GM18873 (cell line): ENCODE measurements around the gene DYNLT2.
"Not testable (repeated sequence)": the region's sequence is repeated elsewhere in the genome, so short reads cannot be mapped to it uniquely, and the experiment has no call there.

Experiments used
- ATAC-seq: cut with Tn5 transposase; IDR thresholded peaks from one replicate; pipeline ENCODE4 v1.9.1; 2021; ENCODE audit warnings: mild to moderate bottlenecking, moderate library complexity, moderate number of reproducible peaks; ENCODE audit not compliant: unreplicated experiment, low FRiP score

The DYNLT2 gene

DNA sequence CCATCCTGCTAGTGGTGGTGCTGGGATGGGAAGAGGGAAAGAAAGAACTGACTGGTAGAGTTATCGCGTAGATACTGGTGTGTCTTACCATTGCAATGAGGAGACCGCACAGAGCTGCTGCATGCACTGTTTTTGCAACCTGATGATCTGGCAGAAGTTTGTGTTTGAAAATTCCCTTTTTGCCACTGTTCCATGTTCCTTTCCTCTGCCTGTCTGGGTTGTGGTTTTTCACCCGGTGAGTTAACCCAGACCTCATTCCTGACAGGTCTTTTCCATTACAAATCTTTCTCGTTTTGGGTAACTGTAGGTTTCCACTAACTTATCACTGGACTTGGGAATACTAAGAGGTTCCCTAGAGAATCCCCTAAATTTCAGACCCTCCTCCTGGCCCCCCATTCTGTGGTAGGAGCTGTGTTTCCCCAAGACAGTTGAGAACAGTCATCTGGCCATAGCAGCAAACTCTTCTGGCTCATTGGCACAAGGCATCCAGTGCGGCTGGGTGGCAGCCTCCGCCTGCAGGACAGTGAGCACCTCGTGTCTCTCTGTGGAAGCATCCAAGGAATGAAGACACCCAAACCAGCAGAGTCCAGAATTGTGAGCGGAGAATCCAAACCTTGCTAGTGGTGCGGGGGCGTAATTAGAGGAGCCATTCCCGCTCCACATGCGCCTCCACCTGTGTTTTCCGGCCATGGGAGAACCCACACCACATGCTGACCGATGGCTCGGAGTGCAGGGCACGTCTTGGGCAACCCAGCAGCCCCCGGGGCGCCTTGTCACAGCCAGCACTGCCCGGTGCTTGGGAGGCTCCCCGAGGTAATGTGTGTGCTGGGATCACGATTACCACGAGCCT lies 32.8 kb upstream of the DYNLT2 start:
- no peak for ATAC-seq

DNA sequence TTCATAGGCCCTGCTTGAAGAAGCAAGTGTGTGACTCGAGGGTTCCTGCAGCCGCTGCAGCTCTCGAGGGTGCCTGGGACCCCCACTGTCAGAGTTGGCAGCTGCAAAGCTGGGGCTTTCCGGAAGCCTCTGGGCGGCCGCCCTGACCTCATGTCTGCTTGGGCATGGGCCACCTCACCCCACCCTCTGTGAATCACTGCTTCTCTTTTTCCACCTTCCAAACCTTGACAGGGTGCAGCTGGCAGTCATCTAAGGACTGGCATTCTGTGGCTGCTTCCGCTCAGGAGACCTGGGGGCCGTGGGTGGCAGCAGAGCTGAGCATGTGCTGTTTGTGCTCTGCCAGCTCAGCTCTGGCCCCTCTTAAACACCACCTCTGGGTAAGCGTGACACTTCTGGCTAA lies 32.0 kb upstream of the DYNLT2 start:
- ATAC-seq = no peak

DNA sequence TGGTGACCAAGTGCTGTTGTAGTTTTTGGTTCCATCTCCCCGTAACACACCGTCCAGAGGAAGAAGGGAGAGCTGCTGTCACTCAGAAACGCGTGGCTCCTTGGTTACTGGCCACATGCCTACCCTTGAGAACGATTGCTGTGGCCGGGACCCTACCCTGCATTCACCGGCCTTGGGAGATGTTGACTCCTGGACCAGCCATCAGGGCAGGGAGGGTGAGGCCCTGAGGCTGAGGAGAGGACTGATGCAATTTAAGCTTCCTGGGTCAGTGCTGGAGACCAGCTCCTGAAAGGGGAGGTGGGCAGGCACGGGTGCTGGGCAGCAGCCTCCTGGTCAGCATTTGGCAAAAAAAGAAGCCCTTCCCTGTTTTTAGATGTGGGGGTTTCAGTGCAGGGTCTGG lies 31.6 kb upstream of the DYNLT2 start:
- no peak for ATAC-seq

DNA sequence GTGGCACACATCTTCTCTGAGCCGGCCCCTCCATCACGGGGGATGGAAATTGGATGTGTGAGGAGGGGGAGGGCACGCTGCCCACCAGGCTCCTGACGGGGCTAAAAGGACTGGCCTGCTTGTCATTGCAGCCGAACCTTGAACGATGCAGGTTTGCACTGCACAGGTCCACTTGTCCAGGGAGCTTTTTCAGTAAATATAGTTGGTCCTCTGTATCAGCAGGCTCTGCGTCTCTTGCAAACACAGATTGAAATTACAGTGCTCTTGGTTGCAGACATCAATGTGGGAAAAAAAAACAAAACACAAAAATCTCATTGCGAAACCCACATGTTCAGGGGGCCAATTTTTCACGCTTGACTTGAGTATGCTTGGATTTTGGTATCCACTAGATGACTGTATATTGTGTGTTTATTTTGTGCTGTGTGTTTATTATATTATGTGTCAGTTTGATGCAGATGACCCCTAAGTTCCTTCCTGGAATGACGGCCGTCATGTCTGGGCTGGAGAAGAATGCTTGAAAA lies 29.3 kb upstream of the DYNLT2 start:
- no peak for ATAC-seq

DNA sequence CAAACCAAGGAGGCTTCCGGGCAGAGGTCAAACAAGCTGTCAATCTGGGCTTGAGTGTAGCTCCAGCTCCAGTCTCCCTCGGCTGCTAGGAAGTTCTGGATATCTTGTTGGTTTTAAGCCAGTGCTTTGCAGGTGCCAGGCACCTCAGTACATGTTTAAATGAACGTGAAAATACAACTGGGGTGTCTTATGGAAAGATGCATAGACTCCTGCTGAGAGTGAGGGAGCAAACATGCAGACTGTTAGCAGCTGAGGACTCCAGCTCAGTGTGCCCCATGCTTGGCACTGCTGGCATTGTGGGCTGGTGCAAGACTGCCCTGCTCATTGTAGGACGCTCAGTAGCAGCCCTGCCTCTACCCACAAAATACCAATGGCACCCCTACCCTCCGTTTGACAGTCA lies 28.5 kb upstream of the DYNLT2 start:
- ATAC-seq = no peak

DNA sequence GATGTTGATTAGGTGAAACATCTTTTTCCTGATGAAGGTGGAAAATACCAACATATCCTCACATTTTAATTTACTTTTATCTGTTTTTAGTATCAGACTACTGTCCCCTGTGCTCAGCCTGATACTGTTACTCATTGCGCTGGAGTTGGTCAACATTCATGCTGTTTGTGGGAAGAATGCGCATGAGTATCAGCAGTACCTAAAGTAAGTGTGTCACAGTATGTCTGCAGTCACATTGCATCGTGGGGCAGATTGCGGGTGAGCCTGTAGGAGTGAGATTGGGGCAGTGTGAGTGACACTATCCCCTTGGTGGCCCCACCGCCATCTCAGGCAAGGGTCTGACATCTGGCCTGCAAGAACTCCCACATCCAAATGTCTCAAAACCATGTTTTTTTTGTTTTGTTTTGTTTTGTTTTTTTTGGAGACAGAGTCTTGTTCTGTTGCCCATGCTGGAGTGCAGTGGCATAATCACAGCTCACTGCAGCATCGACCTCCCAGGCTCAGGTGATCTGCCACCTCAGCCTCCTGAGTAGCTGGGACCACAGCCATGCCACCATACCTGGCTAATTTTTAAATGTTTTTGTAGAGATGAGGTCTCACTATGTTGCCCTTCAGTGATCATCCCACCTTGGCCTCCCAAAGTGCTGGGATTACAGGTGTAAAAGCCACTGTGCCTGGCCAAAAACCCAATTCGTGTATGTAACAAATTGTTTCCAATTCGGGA lies 27.9 kb upstream of the DYNLT2 start:
- no peak for ATAC-seq

DNA sequence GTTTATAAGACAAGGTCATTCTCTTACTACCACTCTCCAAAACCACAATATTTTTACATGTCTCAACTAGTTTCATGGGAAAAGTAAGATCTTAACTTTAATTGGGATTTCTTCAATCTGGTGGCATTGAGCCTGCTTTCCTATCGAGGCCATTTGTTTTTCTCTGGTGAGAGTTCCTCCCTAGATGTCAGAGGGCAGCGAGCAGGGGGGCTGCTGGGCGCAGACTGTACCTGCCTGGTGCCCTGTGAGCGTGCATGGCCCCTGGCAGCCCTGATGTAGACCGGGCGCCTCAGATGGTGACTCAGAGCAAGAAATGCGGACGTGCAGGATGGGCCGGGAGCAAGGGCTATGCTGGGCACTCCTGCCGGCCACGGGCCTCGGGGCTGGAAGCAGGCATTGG lies 27.3 kb upstream of the DYNLT2 start:
- no peak for ATAC-seq

DNA sequence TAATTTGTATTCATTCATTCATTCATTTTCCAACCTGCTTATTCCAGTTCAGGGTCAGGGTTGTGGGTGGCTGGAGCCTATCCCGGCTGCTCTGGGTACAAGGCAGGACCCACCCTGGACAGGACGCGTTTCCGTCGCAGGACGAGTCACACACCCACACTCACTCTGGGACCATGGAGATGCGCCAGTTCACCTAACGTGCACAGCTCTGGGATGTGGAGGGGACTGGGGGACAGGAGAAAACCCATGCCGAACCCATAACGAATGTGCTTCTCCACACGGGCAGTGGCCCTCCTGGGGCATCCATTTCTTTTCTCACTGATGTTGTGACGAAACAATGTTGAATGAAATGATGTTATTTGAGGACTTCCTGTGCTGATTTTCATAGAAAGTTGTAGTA lies 26.5 kb upstream of the DYNLT2 start:
- no peak for ATAC-seq

DNA sequence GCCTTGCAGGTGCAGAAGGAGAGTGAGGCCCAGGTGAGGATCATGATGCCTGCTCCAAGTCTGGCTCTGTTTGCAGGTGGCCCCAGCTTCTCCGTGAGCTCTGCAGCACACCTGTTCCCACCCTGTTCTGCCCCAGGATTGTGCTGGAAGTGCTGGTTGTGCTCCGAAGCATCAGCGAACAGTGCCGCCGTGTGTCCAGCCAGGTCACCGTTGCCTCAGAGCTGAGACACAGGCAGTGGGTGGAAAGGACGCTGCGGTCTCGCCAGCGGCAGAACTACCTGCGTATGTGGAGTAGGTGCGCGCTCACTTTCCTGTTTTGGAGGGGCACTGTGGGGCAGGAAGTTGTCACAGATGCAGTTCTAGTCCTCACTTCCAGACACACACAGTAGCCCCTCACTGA lies 25.0 kb upstream of the DYNLT2 start:
- no peak for ATAC-seq

DNA sequence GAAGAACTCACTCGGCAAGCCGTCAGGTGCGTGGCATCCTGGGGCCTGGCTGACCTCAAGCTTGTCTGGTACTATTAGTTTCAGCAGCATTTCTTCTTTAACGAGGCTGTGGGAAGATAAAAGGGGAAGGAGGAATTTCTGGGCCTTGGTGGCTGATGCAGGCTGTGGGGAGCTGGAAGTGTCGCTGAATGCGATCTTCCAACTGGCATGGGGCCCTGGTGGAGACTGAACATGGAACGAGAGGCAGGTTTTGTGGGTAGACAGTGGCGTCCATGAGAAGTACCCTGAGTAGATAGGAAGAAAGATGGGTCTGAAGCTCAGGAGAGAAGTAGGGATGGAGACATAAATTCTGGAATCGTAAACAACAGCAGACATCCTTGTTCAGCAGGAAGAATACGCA lies 23.9 kb upstream of the DYNLT2 start:
- ATAC-seq = no peak

DNA sequence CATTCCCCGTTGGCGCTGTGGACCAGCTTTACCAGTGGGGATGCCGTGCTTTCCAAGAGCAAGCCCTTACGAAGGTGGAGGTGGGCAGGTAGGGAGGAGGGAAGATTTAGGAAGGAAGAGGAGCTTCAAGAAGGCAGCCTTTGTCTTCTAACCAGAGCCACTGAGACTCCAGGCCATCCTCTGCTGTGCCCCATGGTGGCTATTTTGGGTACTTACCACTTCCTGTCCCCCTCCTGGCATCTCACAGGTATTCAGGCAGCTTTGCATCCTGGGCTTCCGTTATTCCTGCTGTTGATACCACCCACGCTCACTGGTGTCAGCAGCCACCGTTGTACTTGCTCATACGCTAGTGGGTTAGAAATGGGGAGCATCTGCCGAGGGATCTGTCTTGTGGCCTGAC lies 23.0 kb upstream of the DYNLT2 start:
- no peak for ATAC-seq

DNA sequence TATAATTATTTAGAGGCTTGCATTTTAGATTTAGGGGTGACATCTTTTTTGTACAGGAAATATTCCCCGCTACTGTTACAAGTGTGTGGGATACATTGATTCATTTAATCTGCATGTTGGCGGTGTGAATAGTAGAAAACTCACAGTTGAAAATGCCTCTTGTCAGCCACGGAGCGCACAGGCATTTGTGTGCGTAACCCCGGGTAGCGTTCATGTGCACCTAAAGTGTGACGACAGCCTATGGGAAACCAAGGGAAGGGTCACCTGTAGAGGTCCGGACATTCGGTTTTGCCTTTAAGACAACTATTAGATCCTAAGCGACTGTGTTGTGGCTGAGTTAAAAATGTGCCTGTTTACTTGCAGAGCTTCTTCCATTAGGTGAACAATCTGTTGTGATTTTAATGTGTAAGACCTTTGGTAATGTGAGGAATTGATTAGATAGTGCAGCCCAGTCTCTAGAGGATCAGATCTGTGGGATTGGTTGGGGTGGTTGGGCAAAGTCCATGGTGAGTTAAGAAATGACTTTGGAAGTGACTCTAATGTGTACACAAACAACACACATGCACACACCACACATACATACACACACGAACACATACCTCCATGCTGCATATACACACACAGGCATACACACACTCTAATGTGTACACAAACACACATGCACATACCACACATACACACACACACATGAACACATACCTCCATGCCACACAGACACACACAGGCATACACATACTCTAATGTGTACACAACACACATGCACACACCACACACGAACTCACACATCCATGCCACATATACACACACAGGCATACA lies 15.8 kb upstream of the DYNLT2 start:
- ATAC-seq = no peak

DNA sequence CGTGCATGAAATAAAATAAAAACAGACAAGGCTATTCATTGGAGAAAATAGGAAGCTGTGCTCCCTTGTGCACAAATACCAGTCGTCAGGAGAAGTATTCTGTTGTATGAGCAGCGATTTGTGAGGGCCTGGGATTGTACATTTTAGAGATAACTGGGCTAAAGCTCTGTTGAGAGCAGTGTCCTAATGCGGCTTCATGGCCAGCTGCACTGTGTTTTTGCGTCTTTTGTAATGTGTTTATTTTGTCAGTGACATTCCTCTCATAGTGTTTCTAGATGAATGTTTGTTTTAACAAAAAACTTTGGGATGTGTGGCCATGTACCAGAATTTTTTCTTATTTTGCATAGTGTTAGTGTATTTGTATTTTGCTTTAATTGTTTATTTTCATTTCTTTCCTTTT lies 14.9 kb upstream of the DYNLT2 start:
- no peak for ATAC-seq

DNA sequence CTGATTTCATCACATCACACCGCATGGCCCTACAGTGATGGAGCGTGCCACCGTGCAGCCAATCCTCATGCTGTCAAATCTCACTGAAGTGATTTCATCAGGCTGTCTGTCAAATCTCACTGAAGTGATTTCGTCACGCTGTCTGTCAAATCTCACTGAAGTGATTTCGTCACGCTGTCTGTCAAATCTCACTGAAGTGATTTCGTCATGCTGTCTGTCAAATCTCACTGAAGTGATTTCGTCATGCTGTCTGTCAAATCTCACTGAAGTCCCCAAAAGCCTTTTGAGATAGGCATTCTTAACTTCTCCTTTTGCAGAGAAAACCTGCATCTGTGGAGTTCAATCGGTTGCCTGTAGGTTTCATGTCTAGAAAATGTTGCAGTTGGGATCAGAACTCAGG lies 14.4 kb upstream of the DYNLT2 start:
- not testable (repeated sequence) for ATAC-seq

DNA sequence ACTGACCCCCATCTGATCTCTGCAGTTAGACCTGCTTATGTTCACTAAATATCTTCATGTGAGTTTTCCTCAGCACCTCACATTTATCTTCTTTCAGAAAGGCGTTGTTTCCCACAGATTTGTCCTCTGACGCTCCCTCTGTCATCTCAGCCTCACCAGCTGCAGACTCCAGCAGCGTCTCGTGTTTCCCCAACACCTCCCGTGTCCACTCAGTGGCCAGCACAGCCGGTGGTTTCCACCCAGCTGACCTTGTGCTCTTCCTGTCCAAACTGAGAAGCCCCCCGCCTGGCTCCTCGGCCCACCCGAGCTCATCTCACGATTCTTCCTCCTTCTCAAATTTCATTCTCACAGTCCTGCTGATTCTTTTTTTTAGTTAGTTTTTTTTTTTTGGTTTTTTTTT lies 12.5 kb upstream of the DYNLT2 start:
- no peak for ATAC-seq

DNA sequence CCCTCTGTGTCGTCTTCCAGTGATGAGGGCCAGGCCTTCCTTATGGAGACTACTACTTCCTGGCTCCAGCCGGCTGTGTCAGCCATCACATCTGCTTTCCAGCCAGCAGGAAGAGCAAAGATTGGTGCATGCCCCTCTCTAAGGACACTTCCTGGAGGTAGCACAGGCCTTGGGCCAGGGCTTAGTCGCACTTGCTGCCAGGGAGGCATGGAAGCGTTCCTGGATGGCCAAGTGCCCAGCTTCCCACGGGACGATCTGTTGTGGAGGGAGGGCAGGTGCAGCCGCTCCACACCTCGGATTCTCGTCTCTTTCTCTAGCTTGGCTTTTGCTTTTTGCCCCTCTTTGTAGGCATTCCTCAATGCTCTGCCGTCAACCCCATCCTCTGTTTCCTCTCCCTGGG lies 11.9 kb upstream of the DYNLT2 start:
- no peak for ATAC-seq

DNA sequence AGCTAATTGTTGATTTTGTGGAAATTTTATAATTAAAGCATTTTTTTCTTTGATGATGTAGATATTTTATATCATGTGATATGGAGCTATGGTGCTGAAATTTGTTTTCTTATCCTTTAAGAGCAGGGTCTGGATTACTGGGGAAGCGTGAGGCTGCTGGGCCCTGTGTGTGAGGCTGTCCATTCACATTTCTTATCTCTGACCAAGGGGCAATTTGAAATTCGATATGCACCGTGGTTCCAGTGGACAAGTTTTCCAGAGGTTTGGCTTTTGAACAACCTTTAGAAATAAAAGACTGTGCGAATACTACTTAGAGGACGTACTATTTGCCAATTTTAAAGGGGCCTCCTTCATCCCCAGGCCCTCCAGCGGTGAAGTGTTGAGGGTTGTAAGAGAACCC lies 3.8 kb upstream of the DYNLT2 start:
- no peak for ATAC-seq

DNA sequence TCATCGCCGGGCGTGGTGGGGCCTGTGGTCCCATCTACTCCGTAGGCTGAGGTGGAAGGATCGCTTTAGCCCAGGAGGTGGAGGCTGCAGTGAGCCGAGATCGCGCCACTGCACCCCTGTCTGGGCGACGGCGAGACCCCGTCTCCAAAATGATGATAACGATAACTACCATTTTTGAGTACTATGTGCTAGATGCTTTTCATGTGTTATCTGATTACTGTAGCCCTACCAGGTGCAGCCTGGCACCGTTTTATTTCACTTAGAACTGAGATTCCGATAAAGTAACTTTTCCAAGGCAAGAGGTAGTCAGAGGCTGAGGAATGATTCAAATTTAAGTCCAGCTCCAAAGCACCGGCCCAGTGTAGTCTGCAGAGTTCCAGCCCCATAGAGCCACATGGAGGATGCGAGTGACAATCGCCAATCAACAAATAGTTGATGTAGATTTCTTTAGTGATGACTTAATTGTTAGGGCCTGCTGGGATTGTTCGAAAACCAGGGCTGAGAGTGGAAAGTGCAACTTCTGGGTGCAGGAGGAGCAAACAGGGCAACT lies 777 bp upstream of the DYNLT2 start:
- no peak for ATAC-seq

DNA sequence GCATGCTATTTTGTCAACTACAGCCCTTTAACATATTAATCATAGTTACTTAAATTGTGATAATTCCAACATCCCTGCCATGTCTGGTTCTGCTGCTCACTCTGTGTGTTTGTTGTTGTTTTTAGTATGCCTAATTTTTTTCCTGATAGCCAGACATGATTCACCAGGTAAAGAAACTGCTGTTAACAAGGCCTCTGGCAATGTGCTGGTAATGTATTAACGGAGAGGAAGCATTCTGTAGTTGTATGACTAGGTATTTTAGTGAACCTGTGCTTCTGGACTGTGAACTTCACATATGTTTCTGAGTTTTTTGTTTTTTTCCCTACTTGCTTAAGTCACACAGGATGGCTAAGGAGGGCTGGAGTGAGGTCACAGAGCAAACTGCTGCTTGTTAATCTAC lies 4.8 kb downstream of the DYNLT2 start:
- ATAC-seq = no peak

DNA sequence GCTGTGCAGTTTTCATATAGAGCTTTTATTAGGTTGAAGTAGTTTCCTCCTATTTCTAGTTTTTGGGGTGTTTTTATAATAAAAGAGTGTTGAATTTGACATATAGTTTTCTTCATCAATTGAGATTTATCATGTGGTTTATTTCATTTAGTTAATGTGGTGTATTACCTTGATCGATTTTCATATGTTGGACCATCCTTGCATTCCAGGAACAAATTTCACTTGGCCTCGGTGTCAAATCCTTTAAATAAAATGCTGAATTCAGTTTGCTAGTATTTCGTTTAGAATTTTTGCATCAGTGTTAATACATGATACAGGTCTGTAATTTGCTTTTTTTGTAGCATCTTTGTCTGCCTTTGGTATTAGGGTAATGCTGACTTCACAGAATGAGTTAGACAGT lies 6.0 kb downstream of the DYNLT2 start:
- no peak for ATAC-seq

DNA sequence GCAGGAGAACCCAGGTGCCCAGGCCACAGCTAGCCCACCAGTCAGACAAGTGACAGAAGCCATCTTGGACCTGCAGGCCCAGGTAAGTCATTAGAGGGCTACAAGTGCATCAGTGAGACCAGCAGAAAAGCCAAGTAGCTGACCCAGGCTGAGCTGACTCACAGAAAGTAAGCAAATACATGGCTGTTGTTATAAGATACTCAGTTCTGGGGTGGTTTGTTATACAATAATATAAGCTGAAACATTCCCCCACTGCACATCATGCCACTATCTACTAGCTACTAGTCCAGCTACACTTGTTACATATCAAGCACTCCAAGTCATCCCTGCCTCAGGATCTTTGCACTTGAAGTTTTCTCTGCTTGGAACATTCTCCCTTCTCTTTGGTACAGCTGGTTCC lies 10.0 kb downstream of the DYNLT2 start:
- ATAC-seq = no peak
